Osteoblast (primary cell): ENCODE results near the gene ZNF528. TPM values are rescaled to one million over a fixed set of nuclear protein-coding genes. Genes with fewer than 3 reads are reported as not detected.

Experiments
- DNase-seq: peaks from one replicate; pipeline ENCODE4 v3.0.0; 2011; ENCODE audit warnings: low spot score, mixed read lengths; ENCODE audit not compliant: insufficient read length; ENCODE audit errors: missing footprints
- H2AFZ ChIP-seq: 2 replicates; pipeline ENCODE4 v1.6.0; 2011; ENCODE audit warnings: mild to moderate bottlenecking, low read length
- H3K27ac ChIP-seq: 2 replicates; pipeline ENCODE4 v1.5.1; 2011; ENCODE audit warnings: mild to moderate bottlenecking, low read depth, low read length, moderate library complexity
- H3K27me3 ChIP-seq: 2 replicates; pipeline ENCODE4 v1.6.0; 2012; ENCODE audit warnings: mild to moderate bottlenecking, control low read depth, inconsistent platforms, low read length, moderate library complexity; ENCODE audit not compliant: insufficient read depth
- H3K36me3 ChIP-seq: 2 replicates; pipeline ENCODE4 v1.5.1; 2011; ENCODE audit warnings: mild to moderate bottlenecking, low read length, control low read depth, moderate library complexity; ENCODE audit not compliant: insufficient read depth
- H3K4me1 ChIP-seq: 2 replicates; pipeline ENCODE4 v1.5.1; 2011; ENCODE audit warnings: mild to moderate bottlenecking, low read length, control low read depth, moderate library complexity; ENCODE audit not compliant: insufficient read depth
- H3K4me2 ChIP-seq: 2 replicates; pipeline ENCODE4 v1.6.0; 2011; ENCODE audit warnings: mild to moderate bottlenecking, low read length; ENCODE audit not compliant: insufficient read depth
- H3K4me3 ChIP-seq: fragments of 200-600 bp; sonication (generic); 3 replicates; pipeline ENCODE4 v1.5.1; 2012; ENCODE audit warnings: mild to moderate bottlenecking, low read length, inconsistent platforms; ENCODE audit not compliant: insufficient read depth
- H3K79me2 ChIP-seq: 2 replicates; pipeline ENCODE4 v1.6.0; 2012; ENCODE audit warnings: mild to moderate bottlenecking, low read length, control low read depth, inconsistent platforms; ENCODE audit not compliant: insufficient read depth
- H3K9me3 ChIP-seq: 2 replicates; pipeline ENCODE4 v1.5.1; 2011; ENCODE audit warnings: low read depth, low read length, control low read depth
- H4K20me1 ChIP-seq: 2 replicates; pipeline ENCODE4 v1.6.0; 2012; ENCODE audit warnings: mild to moderate bottlenecking, low read length, control low read depth; ENCODE audit not compliant: insufficient read depth
- total RNA-seq: library from RNA; depleted of rRNA; stranded (reverse); fragments of >200 nt; gene quantifications from 2 replicates; pipeline ENCODE4 v1.2.3, GENCODE V29; 2012
- TF ChIP-seq, protein P1 (sequence below): IDR thresholded peaks from 2 replicates; pipeline ENCODE4 v1.5.1; 2011; ENCODE audit warnings: mild to moderate bottlenecking, low read depth, low read length, moderate library complexity; ENCODE audit errors: extremely low read depth

Gene ZNF528
- 26.5 and 32.9 TPM in 2 replicates for total RNA-seq

DNA sequence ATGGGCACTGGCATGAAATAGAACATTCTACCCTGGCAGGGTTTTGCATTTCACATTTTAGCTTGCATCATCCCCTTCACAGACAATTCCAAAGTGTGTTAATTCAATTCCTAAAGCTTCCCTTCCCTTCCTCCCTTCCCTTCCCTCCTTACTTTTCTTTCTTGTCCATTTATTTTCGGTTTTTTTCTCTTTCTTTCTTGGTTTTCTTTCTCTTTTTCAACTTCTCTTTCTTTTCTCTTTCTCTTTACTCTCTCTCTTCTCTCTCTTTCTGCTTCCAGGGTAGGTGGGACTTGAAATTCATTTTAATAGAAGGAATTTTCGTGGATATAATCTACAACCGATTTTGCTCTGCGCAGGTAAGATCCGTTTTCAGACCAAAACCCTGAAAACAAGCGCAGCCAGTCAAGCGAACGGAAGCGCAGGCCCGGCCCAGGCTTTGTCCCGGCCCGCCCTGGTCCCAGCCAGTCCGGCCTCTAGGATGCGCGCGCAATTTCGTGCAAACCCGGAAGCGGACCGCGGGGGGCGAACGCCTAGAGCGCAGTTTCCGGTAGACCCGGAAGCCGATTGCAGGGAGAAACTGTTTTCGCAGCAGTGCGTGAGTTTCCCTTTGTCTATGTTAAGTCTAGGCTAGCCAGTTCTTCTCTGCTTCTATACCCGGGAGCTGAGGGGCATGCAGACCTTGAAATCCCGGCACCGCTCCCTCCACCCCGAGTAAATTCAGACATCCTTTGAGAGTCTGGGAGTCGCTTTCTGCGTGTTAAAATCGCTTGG, at the start of gene ZNF528:
Gene ZNF528, plus strand, starts transcription at position 540 of the 771 bp plus-strand sequence. CDS start 4,165 bp downstream, outside the sequence.
- Histone ChIP-seq H3K36me3 (peaks cover 25% of the 10 kb centered on the region), H3K4me1 (peaks cover 8% of the 10 kb centered on the region), H3K27ac (peak within 1 kb of the TSS; percentile 89), H3K9me3 (peaks cover 4% of the 10 kb centered on the region), H2AFZ (peak within 1 kb of the TSS; percentile 98), H3K4me2 (peak within 1 kb of the TSS; percentile 96), H3K27me3 (no peaks in the 10 kb centered on the region), H4K20me1 (no peaks in the 10 kb centered on the region), H3K4me3 (peak within 1 kb of the TSS; percentile 95), H3K79me2 (peaks cover 17% of the 10 kb centered on the region)
- TF ChIP-seq, protein P1, sequence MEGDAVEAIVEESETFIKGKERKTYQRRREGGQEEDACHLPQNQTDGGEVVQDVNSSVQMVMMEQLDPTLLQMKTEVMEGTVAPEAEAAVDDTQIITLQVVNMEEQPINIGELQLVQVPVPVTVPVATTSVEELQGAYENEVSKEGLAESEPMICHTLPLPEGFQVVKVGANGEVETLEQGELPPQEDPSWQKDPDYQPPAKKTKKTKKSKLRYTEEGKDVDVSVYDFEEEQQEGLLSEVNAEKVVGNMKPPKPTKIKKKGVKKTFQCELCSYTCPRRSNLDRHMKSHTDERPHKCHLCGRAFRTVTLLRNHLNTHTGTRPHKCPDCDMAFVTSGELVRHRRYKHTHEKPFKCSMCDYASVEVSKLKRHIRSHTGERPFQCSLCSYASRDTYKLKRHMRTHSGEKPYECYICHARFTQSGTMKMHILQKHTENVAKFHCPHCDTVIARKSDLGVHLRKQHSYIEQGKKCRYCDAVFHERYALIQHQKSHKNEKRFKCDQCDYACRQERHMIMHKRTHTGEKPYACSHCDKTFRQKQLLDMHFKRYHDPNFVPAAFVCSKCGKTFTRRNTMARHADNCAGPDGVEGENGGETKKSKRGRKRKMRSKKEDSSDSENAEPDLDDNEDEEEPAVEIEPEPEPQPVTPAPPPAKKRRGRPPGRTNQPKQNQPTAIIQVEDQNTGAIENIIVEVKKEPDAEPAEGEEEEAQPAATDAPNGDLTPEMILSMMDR: no peak
- DNase-seq: peak; percentile 97

GRCh38 chr19:52351512-52351911, 46.1 kb upstream of the ZNF528 start:
- DNase-seq: no peak
- H4K20me1 ChIP-seq: no peaks in the 10 kb centered on the region
- TF ChIP-seq, protein P1: no peak

GRCh38 chr19:52366414-52366824, 31.2 kb upstream of the ZNF528 start:
- peaks cover 19% of the 10 kb centered on the region for H3K9me3 ChIP-seq
- H3K27me3 ChIP-seq: no peaks in the 10 kb centered on the region
- no peak overlapping the region for H3K4me2 ChIP-seq
- H3K4me3 ChIP-seq: no peak overlapping the region
- no peak for DNase-seq
- H2AFZ ChIP-seq: no peak overlapping the region
- H3K36me3 ChIP-seq: peaks cover 10% of the 10 kb centered on the region
- H3K27ac ChIP-seq: no peak overlapping the region
- H4K20me1 ChIP-seq: no peaks in the 10 kb centered on the region
- peaks cover 12% of the 10 kb centered on the region for H3K79me2 ChIP-seq
- TF ChIP-seq, protein P1: no peak
- H3K4me1 ChIP-seq: no peaks in the 10 kb centered on the region

More at GRCh38 chr19:52351512-52351911, 46.1 kb upstream of the ZNF528 start:
- H3K27ac ChIP-seq: no peak overlapping the region
- H3K4me1 ChIP-seq: no peaks in the 10 kb centered on the region
- peaks cover 5% of the 10 kb centered on the region for H3K9me3 ChIP-seq
- no peaks in the 10 kb centered on the region for H3K27me3 ChIP-seq
- no peaks in the 10 kb centered on the region for H3K79me2 ChIP-seq
- H3K4me2 ChIP-seq: no peak overlapping the region
- H3K4me3 ChIP-seq: no peak overlapping the region
- no peak overlapping the region for H2AFZ ChIP-seq
- H3K36me3 ChIP-seq: peaks cover 33% of the 10 kb centered on the region

DNA sequence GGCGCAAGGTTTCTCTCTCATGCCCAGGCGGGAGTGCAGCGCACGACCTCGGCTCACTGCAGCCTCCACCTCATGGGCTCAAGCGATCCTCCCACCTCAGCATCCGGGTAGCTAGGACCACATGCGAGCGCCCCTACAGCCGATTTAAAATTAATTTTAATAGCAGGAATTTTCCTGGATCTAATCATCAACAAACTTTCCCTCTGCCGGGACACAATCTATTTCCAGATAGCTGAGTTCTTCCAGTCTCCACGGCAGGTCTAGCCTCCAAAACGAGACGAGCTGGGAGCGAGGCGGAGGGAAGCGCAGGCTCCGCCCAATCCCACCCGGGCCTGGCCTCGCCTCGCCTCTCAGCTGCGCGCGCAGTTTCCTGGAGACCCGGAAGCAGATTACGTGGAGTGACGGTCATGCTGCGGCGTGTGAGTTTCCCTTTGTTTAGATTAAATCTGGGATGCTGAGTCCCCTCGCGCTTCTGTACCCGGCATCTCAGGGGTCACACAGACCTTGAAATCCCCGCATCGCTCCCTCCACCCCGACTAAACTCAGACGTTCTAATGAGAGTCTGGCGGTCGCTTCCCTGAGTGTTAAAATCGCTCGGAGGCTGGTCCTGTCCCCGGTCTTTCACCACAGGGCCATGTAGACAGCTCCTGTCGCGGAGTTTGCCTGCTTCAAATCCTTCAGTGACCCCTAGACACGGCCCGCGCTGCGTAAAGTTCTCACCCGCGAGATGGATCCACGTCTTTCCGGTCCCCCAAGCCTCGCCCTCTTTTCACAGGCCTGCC, 27.9 kb upstream of the ZNF528 start, which contains the start of gene ZNF880:
Gene ZNF880, plus strand, starts transcription at position 365 of the 782 bp plus-strand sequence. Its CDS starts 43 bp downstream, at position 408.
- peaks cover 16% of the 10 kb centered on the region for H3K79me2 ChIP-seq
- H4K20me1 ChIP-seq: no peaks in the 10 kb centered on the region
- H3K36me3 ChIP-seq: peaks cover 25% of the 10 kb centered on the region
- peak within 1 kb of the TSS; percentile 82 for H3K4me2 ChIP-seq
- peaks cover 19% of the 10 kb centered on the region for H3K9me3 ChIP-seq
- H3K4me1 ChIP-seq: no peaks in the 10 kb centered on the region
- peak; percentile 97 for DNase-seq
- no peaks in the 10 kb centered on the region for H3K27me3 ChIP-seq
- peak within 1 kb of the TSS; percentile 99 for H3K27ac ChIP-seq
- H2AFZ ChIP-seq: peak within 1 kb of the TSS; percentile 93
- peak within 1 kb of the TSS; percentile 93 for H3K4me3 ChIP-seq
- TF ChIP-seq, protein P1: no peak
